Measurements from ENCODE around the gene TMEM232.

The TMEM232 gene

GRCh38 chr5:110514030-110514429 lies 212.4 kb downstream of the TMEM232 start:
- DNase-seq (ENCODE audit: low spot score): no peak

- no peak for DNase-seq (ENCODE audit: low spot score)
These were observed 214.2 kb downstream of the TMEM232 start for GRCh38 chr5:110512266-110512665.

GRCh38 chr5:110510146-110510545 lies 216.3 kb downstream of the TMEM232 start:
- DNase-seq (ENCODE audit: low spot score): no peak

DNA sequence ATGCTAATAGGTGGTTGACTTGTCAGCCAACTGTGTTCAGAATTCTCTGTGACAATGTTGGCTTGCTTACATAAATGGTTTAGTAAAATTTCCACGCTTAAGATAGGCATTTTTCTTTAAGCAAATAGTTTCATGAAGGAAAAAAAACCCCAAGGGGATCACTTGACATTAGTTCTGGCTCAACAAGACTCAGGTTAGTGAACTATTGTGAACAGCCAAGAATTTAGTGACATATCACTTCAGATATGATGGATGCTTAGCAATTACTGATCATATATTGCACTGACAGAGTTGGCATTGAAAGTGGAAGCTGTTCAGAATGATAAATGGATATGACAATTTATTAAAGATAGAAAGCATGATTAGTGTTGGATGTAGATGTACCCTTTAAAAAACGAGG lies 218.5 kb downstream of the TMEM232 start:
- DNase-seq (ENCODE audit: low spot score): no peak

DNA sequence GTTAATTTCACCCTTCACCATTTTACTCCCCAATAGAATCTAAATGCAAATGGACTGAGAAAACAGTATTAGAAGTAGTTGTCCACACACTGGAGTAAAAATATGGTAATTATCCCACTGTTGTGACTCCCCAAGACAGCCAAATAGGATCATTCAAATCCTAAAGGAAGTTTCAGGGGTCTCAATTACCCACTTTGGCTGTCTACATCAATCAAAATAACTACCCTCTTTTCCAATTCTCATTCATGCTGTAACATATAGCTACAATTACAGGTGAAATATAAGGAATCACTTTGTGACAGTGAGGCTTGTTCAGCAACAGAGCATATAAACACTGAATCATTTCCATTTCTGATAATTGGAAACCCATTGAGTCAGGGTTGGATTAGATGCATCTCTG lies 220.1 kb downstream of the TMEM232 start:
- no peak for DNase-seq (ENCODE audit: low spot score)

DNA sequence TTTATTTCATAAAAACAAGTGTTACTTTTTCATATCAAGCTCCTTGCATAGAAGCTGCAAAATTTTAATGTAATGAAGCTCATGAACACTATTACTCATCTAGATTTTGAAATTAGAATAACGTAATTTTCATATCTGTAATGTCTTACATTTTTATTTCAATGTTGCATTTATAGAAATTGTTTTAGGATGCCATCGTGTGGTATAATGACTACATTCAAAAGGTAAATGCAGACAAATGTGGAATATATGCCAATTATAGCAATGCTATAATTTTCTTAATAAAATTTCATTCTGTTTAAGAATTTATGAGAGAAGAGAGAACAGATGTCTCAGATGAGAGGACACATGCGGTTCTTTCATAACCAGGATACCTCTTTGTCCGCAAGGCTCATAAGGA lies 230.2 kb downstream of the TMEM232 start:
- no peak for DNase-seq (ENCODE audit: low spot score)

DNA sequence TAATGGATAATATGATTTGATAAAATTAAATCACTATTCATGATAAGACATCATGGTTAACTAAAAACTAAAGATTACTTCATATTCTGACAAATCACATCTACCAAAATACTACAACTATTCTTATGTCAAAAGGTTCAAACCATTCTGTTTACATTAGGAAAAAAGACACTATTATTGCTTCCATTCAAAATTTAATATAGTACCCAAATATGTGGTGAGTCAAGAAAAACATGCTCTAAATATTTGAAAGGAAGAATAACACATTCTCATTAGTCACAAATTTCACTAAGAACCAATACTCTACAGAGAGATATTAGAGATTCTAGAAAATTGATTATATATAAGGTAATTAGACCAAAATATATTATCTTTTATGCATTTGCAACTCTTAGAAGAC lies 234.0 kb downstream of the TMEM232 start:
- no peak for DNase-seq (ENCODE audit: low spot score)

DNA sequence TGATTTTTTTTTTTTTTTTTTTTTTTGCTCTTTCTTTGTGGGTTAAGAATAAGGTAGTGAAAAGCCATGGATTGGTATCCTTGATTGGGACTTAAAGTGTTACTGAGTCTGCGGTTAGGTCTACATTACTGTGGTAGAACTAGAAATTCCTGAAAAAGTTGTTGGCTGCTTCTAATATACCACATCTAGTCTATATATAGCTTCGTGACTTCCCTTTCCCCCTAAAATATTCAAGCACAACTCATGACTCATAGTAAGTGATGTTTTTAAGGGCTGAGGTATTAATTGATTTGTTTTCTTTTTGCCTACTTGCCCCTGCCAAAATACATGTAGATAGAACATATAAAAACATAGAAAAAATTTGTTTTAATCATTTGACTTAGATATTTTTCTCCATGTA lies 247.6 kb downstream of the TMEM232 start:
- no peak for DNase-seq (ENCODE audit: low spot score)

DNA sequence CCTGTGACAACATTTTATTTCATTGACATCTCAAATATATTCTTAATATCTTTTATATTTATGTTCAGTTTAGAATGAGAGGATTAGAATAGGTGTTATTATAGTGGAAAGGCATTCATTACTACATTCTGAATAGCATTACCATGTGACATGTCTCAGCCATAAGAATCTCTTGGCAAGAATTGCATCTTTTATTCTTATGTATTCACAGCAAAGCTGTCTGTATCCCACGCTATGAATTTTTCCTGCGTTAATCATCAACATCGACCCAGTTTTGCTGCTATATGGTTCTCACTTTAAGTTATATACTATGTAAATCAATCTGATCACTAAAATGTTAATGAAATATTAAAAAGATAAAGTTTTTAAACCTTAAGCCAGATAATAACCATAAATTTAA lies 248.6 kb downstream of the TMEM232 start:
- no peak for DNase-seq (ENCODE audit: low spot score)

DNA sequence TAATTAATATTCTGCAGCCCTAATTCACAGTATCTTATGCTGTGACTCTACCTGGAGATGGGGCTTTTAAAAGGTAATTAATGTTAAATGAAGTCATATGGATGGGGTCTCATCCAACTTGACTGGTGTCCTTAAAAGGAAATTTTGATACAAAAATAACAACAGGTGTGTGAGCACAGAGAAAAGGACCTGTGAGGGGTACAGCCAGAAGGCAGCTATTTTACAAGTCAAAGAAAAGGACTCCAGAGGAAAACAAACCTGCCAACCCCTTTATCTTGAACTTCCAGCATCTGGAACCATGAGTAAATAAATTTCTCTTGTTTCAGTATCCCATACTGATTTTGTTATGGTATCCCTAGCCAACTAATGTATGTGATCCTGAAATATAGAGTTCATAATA lies 250.3 kb downstream of the TMEM232 start:
- DNase-seq (ENCODE audit: low spot score): no peak

GRCh38 chr5:110475529-110475928 lies 250.9 kb downstream of the TMEM232 start:
- DNase-seq (ENCODE audit: low spot score): no peak

- no peak for DNase-seq (ENCODE audit: low spot score)
These were observed 257.0 kb downstream of the TMEM232 start for GRCh38 chr5:110469486-110469885.

- no peak for DNase-seq (ENCODE audit: low spot score)
These were observed 263.4 kb downstream of the TMEM232 start for GRCh38 chr5:110463106-110463505.

DNA sequence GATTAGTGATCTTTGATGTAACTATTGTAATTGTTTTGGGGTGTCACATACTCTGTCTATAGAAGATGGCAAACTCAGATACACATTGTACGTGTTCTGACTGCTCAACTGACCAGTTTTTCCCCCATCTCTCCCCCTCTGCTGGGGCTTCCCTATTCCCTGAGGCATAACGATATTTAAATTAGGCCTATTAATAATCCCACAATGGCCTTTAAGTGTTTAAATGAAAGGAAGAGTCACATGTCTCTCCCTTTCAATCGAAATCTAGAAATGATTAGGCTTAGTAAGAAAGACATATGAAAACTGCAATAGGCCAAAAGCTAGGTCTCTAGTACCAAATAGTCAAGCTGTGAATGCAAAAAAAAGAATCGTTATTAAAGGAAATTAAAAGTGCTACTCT lies 265.6 kb downstream of the TMEM232 start:
- DNase-seq (ENCODE audit: low spot score): no peak

GRCh38 chr5:110458313-110458712 lies 268.2 kb downstream of the TMEM232 start:
- no peak for DNase-seq (ENCODE audit: low spot score)

GRCh38 chr5:110442856-110443255 lies 283.6 kb downstream of the TMEM232 start:
- DNase-seq (ENCODE audit: low spot score): no peak

- DNase-seq (ENCODE audit: low spot score): peak; percentile 12
These were observed 285.4 kb downstream of the TMEM232 start for GRCh38 chr5:110441035-110441434.

DNA sequence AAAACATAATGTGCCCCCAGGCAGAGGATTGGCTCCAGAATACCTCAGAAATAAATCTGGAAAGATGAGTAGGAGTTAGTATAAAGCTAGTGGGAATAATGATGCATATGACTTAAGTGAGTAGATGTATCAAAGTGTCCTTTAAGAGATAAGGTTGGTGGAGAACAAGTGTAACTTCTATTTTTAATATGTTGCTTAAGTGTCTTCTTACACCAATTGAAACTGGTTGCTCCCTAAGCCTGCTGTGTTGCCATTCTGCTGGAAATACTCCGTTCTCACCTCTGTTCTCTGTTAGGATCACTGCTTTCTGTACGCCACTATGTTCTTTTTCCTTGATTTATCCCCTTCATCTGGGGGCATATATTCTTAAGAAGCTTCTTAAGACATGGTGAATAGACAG lies 286.4 kb downstream of the TMEM232 start:
- DNase-seq (ENCODE audit: low spot score): no peak

GRCh38 chr5:110439296-110439695 lies 287.2 kb downstream of the TMEM232 start:
- DNase-seq (ENCODE audit: low spot score): peak; percentile 26

DNA sequence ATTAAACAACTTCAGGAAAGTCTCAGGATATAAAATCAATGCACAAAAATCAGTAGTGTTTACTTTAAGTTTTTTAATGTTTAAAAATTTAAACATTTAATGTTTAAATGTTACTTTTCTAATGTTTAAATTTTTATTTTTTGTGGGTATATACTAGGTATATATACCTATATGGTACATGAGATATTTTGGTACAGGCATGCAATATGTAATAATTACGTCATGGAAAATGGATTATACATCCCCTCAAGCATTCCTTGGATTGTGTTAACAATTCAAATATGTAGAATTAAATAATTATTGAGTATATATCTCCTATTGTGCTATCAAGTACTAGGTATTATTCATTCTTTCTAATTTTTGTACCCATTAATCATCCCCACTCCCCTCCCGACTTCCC lies 291.3 kb downstream of the TMEM232 start:
- no peak for DNase-seq (ENCODE audit: low spot score)

- DNase-seq (ENCODE audit: low spot score): no peak
These were observed 294.9 kb downstream of the TMEM232 start for GRCh38 chr5:110431603-110432002.

DNA sequence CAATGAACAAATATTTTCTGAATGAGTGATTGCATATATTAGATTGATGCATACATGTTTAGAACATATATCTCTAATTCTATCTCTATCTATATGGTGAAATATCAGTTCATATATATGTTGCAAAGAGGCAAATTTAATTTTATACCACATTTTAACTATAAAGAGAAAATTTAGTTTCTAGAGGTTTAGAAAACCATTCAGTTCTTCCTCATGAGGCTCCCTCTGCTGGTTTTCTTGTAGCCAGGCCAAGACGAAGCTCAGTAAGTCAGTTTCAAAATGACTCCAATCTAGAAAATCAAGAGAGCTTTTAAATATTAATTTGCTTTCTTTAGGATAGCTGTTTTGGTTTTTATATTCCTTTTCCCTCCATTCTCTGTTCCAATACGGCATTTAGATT lies 312.1 kb downstream of the TMEM232 start:
- DNase-seq (ENCODE audit: low spot score): peak; percentile 17

- no peak for DNase-seq (ENCODE audit: low spot score)
These were observed 312.6 kb downstream of the TMEM232 start for GRCh38 chr5:110413856-110414255.

GRCh38 chr5:110409571-110409970 lies 316.9 kb downstream of the TMEM232 start:
- DNase-seq (ENCODE audit: low spot score): no peak

DNA sequence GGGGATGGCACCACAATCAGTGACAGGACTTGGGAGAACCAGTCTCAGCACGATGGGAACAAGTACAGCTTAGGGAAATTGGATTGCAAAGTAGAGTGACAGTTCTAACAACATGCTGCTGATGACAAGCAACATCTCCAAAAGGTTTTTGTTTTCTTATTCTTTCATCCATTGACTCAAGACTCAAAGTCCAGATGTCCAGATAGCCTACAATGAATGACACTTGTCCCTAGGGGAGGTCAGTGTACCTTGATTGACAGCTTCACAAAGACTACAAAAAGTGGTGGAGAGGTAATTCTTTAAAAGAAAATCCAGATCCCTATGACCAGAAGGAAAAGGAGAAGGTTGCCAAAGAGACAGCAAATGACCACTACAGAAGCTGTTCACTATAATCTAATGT lies 323.9 kb downstream of the TMEM232 start:
- DNase-seq (ENCODE audit: low spot score): no peak

Data from D341Med (cell line).